HepG2 (cell line): ENCODE data around the gene HEY2. TPM values are rescaled to one million over a fixed set of nuclear protein-coding genes. Genes with fewer than 3 reads are reported as not detected.
"Not testable (repeated sequence)": the region's sequence is repeated elsewhere in the genome, so short reads cannot be mapped to it uniquely, and the experiment has no call there.

Source experiments
- ATAC-seq: fragments of 200-7000 bp; cut with Tn5 transposase; 3 replicates; pipeline ENCODE4 v1.9.1; 2020; ENCODE audit warnings: mild to moderate bottlenecking, moderate library complexity
- BruUV-seq: library from RNA; stranded (reverse); fragments of 400-500 nt; replicated peaks from 2 replicates; lab custom pipeline; 2021; lab: Mats Ljungman, UMichigan
- CTCF ChIA-PET: fragments of 300-600 bp; formaldehyde crosslinking; extraction: SDS; loops from one replicate; lab custom pipeline; 2021; ENCODE audit warnings: low total read pairs, inconsistent platforms, low intra/inter-chr PET ratio; lab: Yijun Ruan, JAX
- POLR2A ChIA-PET: fragments of 350-600 bp; sonication (Branson Sonifier 250); formaldehyde crosslinking; loops from one replicate; lab custom pipeline; 2020; ENCODE audit warnings: antibody characterized with exemption, inconsistent platforms; lab: Yijun Ruan, JAX
- DNase-seq: peaks from one replicate; pipeline ENCODE4 v3.0.0-alpha.2; 2015; ENCODE audit warnings: low spot score
- FAIRE-seq: peaks from 3 replicates; lab custom pipeline; 2011; peaks lifted over from hg19 to GRCh38; lab: Jason Lieb, UNC
- H2AFZ ChIP-seq: one replicate; pipeline ENCODE4 v1.6.1; 2011; ENCODE audit warnings: low read length, inconsistent platforms
- H3K27ac ChIP-seq: fragments of 300-600 bp; 3 replicates; pipeline ENCODE4 v1.8.0; 2011; ENCODE audit warnings: mixed run types, mild to moderate bottlenecking, mixed read lengths, low read length, inconsistent platforms; ENCODE audit not compliant: insufficient read depth; ENCODE audit errors: extremely low read length
- H3K27me3 ChIP-seq, 2 experiments: fragments of 200-600 bp in 1 of 2; 2 replicates in 1 of 2; 3 replicates in 1 of 2; pipeline versions ENCODE4 v1.6.0 to v1.8.0; 2011; ENCODE audit warnings: low read length in 2 of 2, mild to moderate bottlenecking in 2 of 2, moderate library complexity in 2 of 2, inconsistent platforms in 1 of 2; ENCODE audit not compliant: insufficient read depth in 2 of 2, control insufficient read depth in 1 of 2
- H3K36me3 ChIP-seq, 2 experiments: fragments of 200-600 bp in 1 of 2; replicated peaks in 1 of 2; 2 replicates in 1 of 2; 3 replicates in 1 of 2; pipeline versions ENCODE4 v1.5.1 to v1.8.0; 2011; ENCODE audit warnings: low read length in 2 of 2, inconsistent platforms in 1 of 2; ENCODE audit not compliant: insufficient read depth in 2 of 2, control insufficient read depth in 1 of 2
- H3K4me1 ChIP-seq: 2 replicates; pipeline ENCODE4 v1.5.1; 2012; ENCODE audit warnings: low read length, inconsistent platforms; ENCODE audit not compliant: insufficient read depth
- H3K4me2 ChIP-seq: 2 replicates; pipeline ENCODE4 v1.6.0; 2011; ENCODE audit warnings: low read depth, low read length, inconsistent platforms
- H3K4me3 ChIP-seq, 3 experiments: fragments of 200-600 bp in 1 of 3; sonication (generic), shearing (Covaris generic) in 1 of 3; replicated peaks in 1 of 3; 2 replicates each; pipeline ENCODE4 v1.5.1; 2011 to 2016; ENCODE audit warnings: low read length in 3 of 3, inconsistent platforms in 2 of 3, low read depth in 2 of 3, mild to moderate bottlenecking in 2 of 3, control low read depth in 1 of 3, mixed read lengths in 1 of 3; ENCODE audit not compliant: insufficient read depth in 1 of 3
- H3K79me2 ChIP-seq: one replicate; pipeline ENCODE4 v1.6.1; 2011; ENCODE audit warnings: low read length, inconsistent platforms; ENCODE audit not compliant: insufficient read depth
- H3K9ac ChIP-seq: 2 replicates; pipeline ENCODE4 v1.6.0; 2011; ENCODE audit warnings: mild to moderate bottlenecking, low read depth, low read length, inconsistent platforms; ENCODE audit not compliant: insufficient read depth
- H3K9me3 ChIP-seq: 2 replicates; pipeline ENCODE4 v1.5.1; 2012; ENCODE audit warnings: mild to moderate bottlenecking, low read length
- H4K20me1 ChIP-seq: 2 replicates; pipeline ENCODE4 v1.6.0; 2011; ENCODE audit warnings: inconsistent platforms, mild to moderate bottlenecking, low read length, moderate library complexity; ENCODE audit not compliant: insufficient read depth
- ARID5B ChIP-seq: IDR thresholded peaks from 2 replicates; pipeline ENCODE4 v1.4.0; 2020; ENCODE audit warnings: mild to moderate bottlenecking, missing genetic modification reagents
- PCBP2 ChIP-seq: fragments of 200-400 bp; formaldehyde crosslinking; optimal IDR thresholded peaks from 2 replicates; pipeline ENCODE3; 2018; ENCODE audit warnings: low read length, low read depth; ENCODE audit not compliant: poor library complexity, severe bottlenecking
- PITX1 ChIP-seq: sonication (generic); formaldehyde crosslinking; IDR thresholded peaks from 2 replicates; pipeline ENCODE4 v1.5.1; 2020; ENCODE audit warnings: mild to moderate bottlenecking, missing genetic modification reagents
- REPIN1 ChIP-seq: sonication (generic); formaldehyde crosslinking; IDR thresholded peaks from 2 replicates; pipeline ENCODE4 v1.8.0; 2022; ENCODE audit warnings: missing genetic modification reagents, low read depth, mild to moderate bottlenecking, borderline replicate concordance
- SOX13 ChIP-seq, 3 experiments: fragments of 450-650 bp in 1 of 3; sonication (generic) in 1 of 3; formaldehyde crosslinking in 1 of 3; IDR thresholded peaks in 2 of 3; conservative IDR thresholded peaks in 1 of 3; 2 replicates each; pipeline versions ENCODE4 v1.5.0 to v1.6.1; 2016 to 2020; ENCODE audit warnings: antibody characterized with exemption in 1 of 3, mild to moderate bottlenecking in 1 of 3, missing compliant biosample characterization in 1 of 3, missing genetic modification reagents in 1 of 3, moderate library complexity in 1 of 3
- SP1 ChIP-seq, 2 experiments: fragments of 450-650 bp in 1 of 2; sonication (generic) in 1 of 2; formaldehyde crosslinking in 1 of 2; IDR thresholded peaks; 2 replicates each; pipeline versions ENCODE4 v1.4.0 to v1.6.1; 2016 to 2020; ENCODE audit warnings: missing genetic modification reagents in 1 of 2
- ZMYM4 ChIP-seq: sonication (generic); formaldehyde crosslinking; IDR thresholded peaks from 2 replicates; pipeline ENCODE4 v1.8.1; 2023; ENCODE audit warnings: mild to moderate bottlenecking, missing genetic modification reagents
- ZNF263 ChIP-seq: sonication (generic); formaldehyde crosslinking; IDR thresholded peaks from 2 replicates; pipeline ENCODE4 v1.4.0; 2020; ENCODE audit warnings: missing genetic modification reagents
- WGBS: methylation state at CpG from one replicate; pipeline ENCODE4 v1.1.6; 2017; ENCODE audit warnings: low lambda C conversion rate; 5-methylcytosine and 5-hydroxymethylcytosine counted together
- in situ Hi-C: cut with HindIII; loops from 2 replicates; pipeline ENCODE4 v1.10.0; 2017; ENCODE audit warnings: low pct_unique_long_range_greater_than_20kb; ENCODE audit not compliant: extremely low pct_ligation_motif_present
- intact Hi-C: fragments of 100-400 bp; cut with micrococcal nuclease; formaldehyde crosslinking; loops from one replicate; pipeline ENCODE4 v1.10.0; 2022; ENCODE audit not compliant: unreplicated experiment
- polyA plus RNA-seq, 8 experiments: library from polyadenylated mRNA; depleted of rRNA in 3 of 8; stranded (reverse) in 7 of 8; unstranded in 1 of 8; fragments of >200 nt; fragmentation: Illumina TruSeq in 4 of 8; extraction: Trizol in 4 of 8; gene quantifications; 2 replicates each; pipeline versions ENCODE4 v1.2.1 to v1.2.3, GENCODE V29; 2011 to 2016; ENCODE audit warnings: low read depth in 4 of 8, missing spikeins in 1 of 8, mixed read lengths in 1 of 8; ENCODE audit not compliant: insufficient read depth in 1 of 8
- total RNA-seq, 5 experiments: library from RNA; depleted of rRNA; stranded (reverse); fragments of >200 nt; fragmentation: Illumina TruSeq; extraction: Trizol; gene quantifications; 2 replicates each; pipeline ENCODE4 v1.2.3, GENCODE V29; 2016; ENCODE audit warnings: low read depth in 1 of 5

Gene HEY2
- total and polyA plus RNA-seq, 2 of the 13 experiments (the other 11 are each of a cell fraction or from before 2014, with no cell fraction given): 0.04 TPM

GRCh38 chr6:125773387-125774341 lies 24.2 kb downstream of the HEY2 start:
- TF ChIP-seq SP1 (IDR thresholded peaks at IDR 0.05) (no peak), SP1 (CRISPR knock-in tag; IDR thresholded peaks at IDR 0.05) (no peak), REPIN1 (CRISPR knock-in tag) (no peak), PCBP2 (no peak)
- TF ChIP-seq, all 625 proteins: peak for 0
- Histone ChIP-seq H2AFZ (no peak overlapping the region), H3K9ac (no peak overlapping the region), H3K9me3 (no peaks in the 10 kb centered on the region), H4K20me1 (no peaks in the 10 kb centered on the region), H3K27ac (no peak overlapping the region), H3K4me3 (no peak overlapping the region), H3K27me3 (0 out of 5 replicates have a peak, but pooled peaks cover 0 to 1% of the 10 kb centered on the region in 2 experiments), H3K4me1 (peaks cover 15% of the 10 kb centered on the region), H3K36me3 (no peaks in the 10 kb centered on the region), H3K79me2 (no peaks in the 10 kb centered on the region), H3K4me2 (no peak overlapping the region)
- DNase-seq: no peak
- ChIA-PET POLR2A (no interaction called here), CTCF (interaction anchor here (0.6 kb wide), 1 partner anchor 10 kb away, joined by 3 read pairs; no protein-coding TSS in a partner anchor)
- BruUV-seq: no TSS peak
- intact Hi-C loops: no loop called here
- ATAC-seq: no peak
- in situ Hi-C loops: loop anchor here (25.0 kb wide), 1 partner anchor 911 kb away; no protein-coding TSS in a partner anchor
- 73% methylated on average over 4 of the region's 4 CpGs for WGBS
- no peak for FAIRE-seq

GRCh38 chr6:125776107-125776826 lies 26.8 kb downstream of the HEY2 start:
- H3K27me3 ChIP-seq; DNase-seq; H3K4me3 ChIP-seq; H3K79me2 ChIP-seq; intact Hi-C loops; H3K9ac ChIP-seq; H4K20me1 ChIP-seq; H3K9me3 ChIP-seq; BruUV-seq; ATAC-seq; FAIRE-seq; H3K36me3 ChIP-seq; CTCF ChIA-PET; H3K27ac ChIP-seq; in situ Hi-C loops; TF ChIP-seq SOX13 (IDR thresholded peaks at IDR 0.05): not testable (repeated sequence)
- Histone ChIP-seq H2AFZ (peak overlapping the region; percentile 11), H3K4me1 (peaks cover 15% of the 10 kb centered on the region), H3K4me2 (peak overlapping the region; percentile 48)
- POLR2A ChIA-PET: interaction anchor here (0.7 to 0.9 kb wide), 2 partner anchors 14 to 278 kb away, joined by 3 read pairs; partner anchors contain the start of gene NCOA7
- WGBS: 45% methylated on average over 14 of the region's 14 CpGs
- TF ChIP-seq ZMYM4 (CRISPR knock-in tag) (peak; percentile 33; the same call in 1 of the 2 replicates), ARID5B (peak; percentile 68), SOX13 (CRISPR knock-in tag; conservative IDR thresholded peaks at IDR 0.05 in 1 of 2, IDR thresholded peaks at IDR 0.05 in 1 of 2) (0 out of 4 replicates have a peak, but pooled peaks of 1 of the 2 experiments have one; percentile 15), ZNF263 (CRISPR knock-in tag) (peak; percentile 78), PITX1 (CRISPR knock-in tag) (peak; percentile 64; the same call in 1 of the 2 replicates)
